AG04450 (cell line): Measurements from ENCODE around the gene ACTG1. TPM values are rescaled to one million over a fixed set of nuclear protein-coding genes. Genes with fewer than 3 reads are reported as not detected.

Experiments used
- CTCF ChIA-PET: fragments of 300-600, 350-600 bp; formaldehyde crosslinking; extraction: SDS; loops from one replicate; lab custom pipeline; 2022; ENCODE audit warnings: antibody characterized with exemption, inconsistent platforms; lab: Charles Lee
- POLR2A ChIA-PET: fragments of 350-600 bp; formaldehyde crosslinking; extraction: SDS; loops from one replicate; lab custom pipeline; 2021; ENCODE audit warnings: antibody characterized with exemption, inconsistent platforms; lab: Yijun Ruan, JAX
- DNase-seq: peaks from one replicate; pipeline ENCODE4 v3.0.0-alpha.2; 2011; ENCODE audit warnings: low read depth, low spot score
- H3K27ac ChIP-seq: one replicate; pipeline ENCODE4 v1.5.1; 2012; ENCODE audit warnings: low read depth, low read length, control low read depth
- H3K27me3 ChIP-seq: one replicate; pipeline ENCODE4 v1.6.0; 2012; ENCODE audit warnings: low read length; ENCODE audit not compliant: control insufficient read depth, insufficient read depth
- H3K4me3 ChIP-seq: 2 replicates; pipeline ENCODE4 v1.5.1; 2011; ENCODE audit warnings: mild to moderate bottlenecking, low read depth, low read length, control low read depth
- H3K9me3 ChIP-seq: 2 replicates; pipeline ENCODE4 v1.5.1; 2012; ENCODE audit warnings: low read length; ENCODE audit not compliant: control insufficient read depth, insufficient read depth
- polyA plus RNA-seq: library from polyadenylated mRNA; depleted of rRNA; stranded (reverse); fragments of >200 nt; gene quantifications from 2 replicates; pipeline ENCODE4 v1.2.3, GENCODE V29; 2011
- TF ChIP-seq, protein P1 (sequence below): IDR thresholded peaks from 2 replicates; pipeline ENCODE4 v1.5.1; 2011; ENCODE audit warnings: low read depth, low read length, control low read depth, inconsistent platforms

ACTG1 gene
- polyA plus RNA-seq, 1 experiment, result 2,721 TPM

DNA sequence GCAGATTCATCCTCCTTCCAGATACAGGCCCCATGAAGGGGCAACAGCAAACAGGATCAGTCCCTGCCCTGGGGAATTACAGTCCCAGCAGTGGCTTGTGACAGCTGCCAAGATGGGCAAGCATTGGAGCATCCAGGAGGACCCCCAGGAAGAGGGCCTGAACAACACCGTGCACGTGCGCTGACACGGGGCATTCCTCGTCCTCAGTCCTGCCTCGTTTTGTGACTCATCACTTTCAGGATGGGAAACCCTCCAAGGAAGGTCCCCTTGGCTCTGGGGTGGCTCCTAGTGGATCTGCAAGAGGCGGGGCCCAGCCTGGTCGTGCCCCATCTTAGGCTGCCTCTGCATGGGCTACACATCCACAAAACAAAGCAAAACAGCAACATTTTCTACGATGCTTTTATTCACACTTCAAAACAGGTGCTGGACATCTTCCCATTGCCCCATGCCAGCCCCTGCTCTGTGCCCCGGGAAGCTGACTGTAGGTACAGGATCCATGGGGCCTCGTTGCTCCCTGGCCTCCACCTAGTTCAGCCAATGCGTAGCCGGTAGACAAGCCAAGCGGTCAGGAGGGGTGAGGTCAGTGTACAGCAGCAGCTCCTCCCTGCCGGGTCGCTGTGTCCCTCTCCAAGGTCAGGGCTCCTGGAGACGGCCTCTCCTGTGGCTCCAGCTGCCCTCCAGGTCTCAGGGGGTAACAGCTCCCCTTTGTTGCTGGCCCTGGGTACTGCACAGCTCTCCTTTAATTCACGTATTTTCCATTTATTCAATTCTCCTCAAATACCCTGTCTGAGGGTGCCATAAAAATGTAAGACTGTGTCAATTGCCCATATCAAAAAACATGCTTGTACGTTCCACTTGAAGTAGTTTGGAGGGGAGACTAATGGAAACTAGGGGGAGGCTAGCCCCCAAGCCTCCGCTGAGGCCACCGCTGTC is 32.2 kb downstream of the ACTG1 start:
- TF ChIP-seq, protein P1, sequence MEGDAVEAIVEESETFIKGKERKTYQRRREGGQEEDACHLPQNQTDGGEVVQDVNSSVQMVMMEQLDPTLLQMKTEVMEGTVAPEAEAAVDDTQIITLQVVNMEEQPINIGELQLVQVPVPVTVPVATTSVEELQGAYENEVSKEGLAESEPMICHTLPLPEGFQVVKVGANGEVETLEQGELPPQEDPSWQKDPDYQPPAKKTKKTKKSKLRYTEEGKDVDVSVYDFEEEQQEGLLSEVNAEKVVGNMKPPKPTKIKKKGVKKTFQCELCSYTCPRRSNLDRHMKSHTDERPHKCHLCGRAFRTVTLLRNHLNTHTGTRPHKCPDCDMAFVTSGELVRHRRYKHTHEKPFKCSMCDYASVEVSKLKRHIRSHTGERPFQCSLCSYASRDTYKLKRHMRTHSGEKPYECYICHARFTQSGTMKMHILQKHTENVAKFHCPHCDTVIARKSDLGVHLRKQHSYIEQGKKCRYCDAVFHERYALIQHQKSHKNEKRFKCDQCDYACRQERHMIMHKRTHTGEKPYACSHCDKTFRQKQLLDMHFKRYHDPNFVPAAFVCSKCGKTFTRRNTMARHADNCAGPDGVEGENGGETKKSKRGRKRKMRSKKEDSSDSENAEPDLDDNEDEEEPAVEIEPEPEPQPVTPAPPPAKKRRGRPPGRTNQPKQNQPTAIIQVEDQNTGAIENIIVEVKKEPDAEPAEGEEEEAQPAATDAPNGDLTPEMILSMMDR, result no peak
- Histone ChIP-seq H3K27me3 (peaks cover 9% of the 10 kb centered on the region), H3K4me3 (no peak overlapping the region), H3K9me3 (peaks cover 12% of the 10 kb centered on the region), H3K27ac (no peak overlapping the region)
- DNase-seq, result no peak
- CTCF ChIA-PET, result no interaction called here
- POLR2A ChIA-PET, result interaction anchor here (0.9 to 1.3 kb wide), 2 partner anchors 19 to 85 kb away, joined by 3 to 4 read pairs; partner anchors contain the start of gene BAHCC1

DNA sequence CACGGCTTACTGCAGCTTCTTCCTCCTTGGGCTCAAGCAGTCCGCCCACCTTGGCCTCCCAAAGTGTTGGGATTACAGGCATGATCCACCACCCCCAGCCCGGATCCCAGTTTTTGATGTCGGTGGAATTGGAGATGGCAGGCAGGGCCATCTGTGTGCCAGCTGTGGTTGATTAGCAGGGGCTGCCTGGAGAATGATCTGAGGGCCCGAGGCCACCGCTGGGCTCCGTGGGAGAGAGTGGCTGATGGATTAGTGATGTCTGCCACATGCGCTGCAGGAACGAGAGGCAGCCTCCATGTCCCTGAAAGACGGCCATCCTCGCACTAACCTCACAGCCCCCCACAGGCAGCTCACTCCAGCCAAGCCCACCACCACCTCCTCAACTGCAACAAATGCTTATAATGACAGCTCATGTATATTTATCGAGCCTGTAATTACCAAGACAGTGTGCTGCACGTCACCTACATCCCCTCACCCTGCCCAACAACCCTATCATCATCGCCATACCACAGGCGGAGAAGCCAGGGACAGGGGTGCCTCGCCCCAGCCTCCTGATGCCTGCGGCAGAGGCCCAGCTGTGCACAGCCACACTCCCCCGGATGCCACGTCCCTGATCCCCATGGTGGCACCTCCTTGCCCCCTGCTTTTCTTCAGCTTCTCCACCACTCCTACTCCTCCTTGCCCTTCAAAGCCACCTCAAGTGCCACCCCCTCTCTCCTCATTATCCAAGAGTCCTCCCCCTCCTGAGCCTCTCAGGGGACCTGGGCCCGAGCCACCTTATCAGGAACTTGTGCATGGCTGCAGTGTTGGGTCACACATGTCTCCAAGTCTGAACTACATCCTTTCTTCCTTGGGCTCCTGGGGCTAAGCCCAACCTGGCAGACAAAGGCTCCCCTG is 33.2 kb downstream of the ACTG1 start:
- Histone ChIP-seq H3K27ac (no peak overlapping the region), H3K9me3 (peaks cover 12% of the 10 kb centered on the region), H3K4me3 (no peak overlapping the region), H3K27me3 (peaks cover 9% of the 10 kb centered on the region)
- no peak for DNase-seq
- POLR2A ChIA-PET, result interaction anchor here (1.3 kb wide), 1 partner anchor 18 kb away, joined by 3 read pairs; no protein-coding TSS in a partner anchor
- TF ChIP-seq, protein P1, result no peak
- CTCF ChIA-PET, result interaction anchor here (0.5 kb wide), 1 partner anchor 347 kb away, joined by 3 read pairs; no protein-coding TSS in a partner anchor

DNA sequence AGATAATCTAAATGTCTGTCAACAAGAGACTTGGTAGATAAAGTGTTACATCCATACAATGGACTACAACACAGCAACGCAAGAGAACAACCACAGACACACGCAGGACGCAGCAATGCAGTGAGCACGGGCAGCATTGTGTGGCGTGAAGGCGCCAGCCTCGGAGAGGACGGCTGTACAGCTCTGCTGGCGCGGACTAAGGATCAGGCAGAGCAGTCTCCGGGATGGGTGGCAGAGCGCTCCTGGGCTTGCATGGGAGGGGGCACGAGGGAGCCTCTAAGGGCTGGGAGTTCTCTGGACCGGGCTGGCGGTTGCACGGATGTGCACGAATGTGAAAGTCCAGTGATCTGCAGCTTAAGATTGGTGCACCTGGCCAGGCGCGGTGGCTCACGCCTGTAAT is 34.5 kb downstream of the ACTG1 start:
- DNase-seq, result no peak
- POLR2A ChIA-PET, result no interaction called here
- CTCF ChIA-PET, result no interaction called here
- H3K27me3 ChIP-seq, result peaks cover 9% of the 10 kb centered on the region
- TF ChIP-seq, protein P1, result no peak
- H3K27ac ChIP-seq, result no peak overlapping the region
- H3K9me3 ChIP-seq, result peaks cover 12% of the 10 kb centered on the region
- H3K4me3 ChIP-seq, result no peak overlapping the region

DNA sequence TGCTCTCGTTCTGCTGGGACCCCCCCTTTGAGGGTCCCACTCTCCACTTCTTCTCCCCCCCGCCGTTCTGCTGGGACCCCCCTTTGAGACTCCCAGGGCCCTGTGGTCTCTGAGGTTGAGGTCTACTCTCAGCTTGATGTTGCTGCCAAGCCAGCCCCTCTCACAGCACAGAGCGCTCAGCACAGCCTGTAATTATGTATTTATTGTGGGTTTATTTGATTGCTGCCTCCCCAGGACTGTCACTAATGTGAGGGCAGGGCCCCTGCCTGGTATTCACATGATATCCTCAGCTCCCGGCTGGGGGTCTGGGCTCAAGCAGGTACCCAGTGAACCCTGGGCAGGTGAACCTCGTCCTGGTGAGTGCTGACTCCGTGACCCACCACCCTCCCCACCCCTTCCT is 35.4 kb downstream of the ACTG1 start:
- Histone ChIP-seq H3K27ac (no peak overlapping the region), H3K4me3 (no peak overlapping the region), H3K27me3 (peaks cover 8% of the 10 kb centered on the region), H3K9me3 (peaks cover 18% of the 10 kb centered on the region)
- DNase-seq, result no peak
- CTCF ChIA-PET, result no interaction called here
- TF ChIP-seq, protein P1, result no peak
- POLR2A ChIA-PET, result interaction anchor here (0.6 kb wide), 1 partner anchor 11 kb away, joined by 7 read pairs; no protein-coding TSS in a partner anchor
